C4-2B (cell line): Measurements from ENCODE around the gene TNK2.
"Not testable (repeated sequence)": the region's sequence is repeated elsewhere in the genome, so short reads cannot be mapped to it uniquely, and the experiment has no call there.

Experiments used
- CTCF ChIP-seq: fragments of 450-650 bp; conservative IDR thresholded peaks from 2 replicates; pipeline ENCODE4 v1.5.1; 2017; ENCODE audit warnings: mild to moderate bottlenecking
- ZFX ChIP-seq: fragments of 450-650 bp; IDR thresholded peaks from 2 replicates; pipeline ENCODE4 v1.6.1; 2017

GRCh38 chr3:195954052-195954751 is 45.9 kb upstream of the TNK2 start:
- TF ChIP-seq CTCF, result not testable (repeated sequence)
- peak; percentile 63; the same call in 1 of the 2 replicates for TF ChIP-seq ZFX
